Prostate gland (tissue), 2 donors: ENCODE data around the gene ZNF32.

Experiments used
- CTCF ChIP-seq, 4 experiments: fragments of 200-600 bp in 2 of 4; fragments of 450-650 bp in 2 of 4; sonication (generic) in 2 of 4; IDR thresholded peaks; 1 replicate in 3 of 4; 2 replicates in 1 of 4; pipeline ENCODE4 v1.5.1; 2016 to 2019; ENCODE audit warnings: antibody characterized with exemption in 4 of 4, mild to moderate bottlenecking in 2 of 4, moderate library complexity in 2 of 4
- POLR2A ChIP-seq: fragments of 450-650 bp; IDR thresholded peaks from one replicate; pipeline ENCODE4 v1.6.1; 2016; ENCODE audit warnings: antibody characterized with exemption, mild to moderate bottlenecking

- TF ChIP-seq CTCF (IDR thresholded peaks at IDR 0.05) (no peak), POLR2A (no peak)
These were observed 47.0 kb upstream of the ZNF32 start for GRCh38 chr10:43695730-43696129.
